DOHH2 (cell line): ENCODE results near the gene B3GALT5.

Source experiments
- H3F3A ChIP-seq: fragments of 200-600 bp; sonication (generic), shearing (Covaris generic); 2 replicates; pipeline ENCODE4 v1.6.0; 2016; ENCODE audit warnings: antibody characterized with exemption, mild to moderate bottlenecking; ENCODE audit not compliant: control insufficient read depth, insufficient read depth
- H3K27ac ChIP-seq: fragments of 200-600 bp; sonication (generic); 2 replicates; pipeline ENCODE4 v1.5.1; 2014; ENCODE audit warnings: low read depth, mild to moderate bottlenecking, low read length, moderate library complexity
- H3K27me3 ChIP-seq: fragments of 200-600 bp; sonication (generic); 2 replicates; pipeline ENCODE4 v1.6.1; 2014; ENCODE audit warnings: mild to moderate bottlenecking, low read length, mixed read lengths; ENCODE audit not compliant: control insufficient read depth
- H3K36me3 ChIP-seq: fragments of 200-600 bp; sonication (generic); 2 replicates; pipeline ENCODE4 v1.6.1; 2014; ENCODE audit warnings: mild to moderate bottlenecking, low read length, moderate library complexity, mixed read lengths; ENCODE audit not compliant: control insufficient read depth
- H3K4me1 ChIP-seq: fragments of 200-600 bp; sonication (generic); 2 replicates; pipeline ENCODE4 v1.6.1; 2014; ENCODE audit warnings: mild to moderate bottlenecking, low read length, mixed read lengths; ENCODE audit not compliant: control insufficient read depth
- H3K4me2 ChIP-seq: fragments of 200-600 bp; sonication (generic); 2 replicates; pipeline ENCODE4 v1.6.0; 2014; ENCODE audit warnings: mild to moderate bottlenecking, low read length, moderate library complexity
- H3K4me3 ChIP-seq: fragments of 200-600 bp; sonication (generic); 2 replicates; pipeline ENCODE4 v1.5.1; 2014; ENCODE audit warnings: mild to moderate bottlenecking, low read length, mixed read lengths
- H3K79me2 ChIP-seq: fragments of 200-600 bp; sonication (generic); 2 replicates; pipeline ENCODE4 v1.6.1; 2014; ENCODE audit warnings: mild to moderate bottlenecking, low read length, mixed read lengths; ENCODE audit not compliant: control insufficient read depth
- H3K9me2 ChIP-seq: fragments of 200-600 bp; sonication (generic); replicated peaks from 2 replicates; pipeline ENCODE4 v1.6.1; 2014; ENCODE audit warnings: mild to moderate bottlenecking, low read length, mixed read lengths; ENCODE audit not compliant: control insufficient read depth
- H3K9me3 ChIP-seq: fragments of 200-600 bp; sonication (generic); 2 replicates; pipeline ENCODE4 v1.6.1; 2014; ENCODE audit warnings: antibody characterized with exemption, low read length, mixed read lengths; ENCODE audit not compliant: control insufficient read depth, insufficient read depth
- H4K20me1 ChIP-seq: fragments of 200-600 bp; sonication (generic); 2 replicates; pipeline ENCODE4 v1.6.0; 2014; ENCODE audit warnings: low read depth, mild to moderate bottlenecking, antibody characterized with exemption, low read length, moderate library complexity; ENCODE audit not compliant: control insufficient read depth, insufficient read depth
- CTCF ChIP-seq: fragments of 200-600 bp; sonication (generic); IDR thresholded peaks from one replicate; pipeline ENCODE4 v1.5.1; 2014; ENCODE audit warnings: antibody characterized with exemption, mild to moderate bottlenecking, low read depth, low read length; ENCODE audit not compliant: poor library complexity, severe bottlenecking
- EZH2phosphoT487 ChIP-seq: fragments of 200-600 bp; sonication (generic); IDR thresholded peaks from 2 replicates; pipeline ENCODE4 v1.6.1; 2017; ENCODE audit warnings: borderline replicate concordance, mild to moderate bottlenecking, antibody characterized with exemption, low read length, moderate library complexity, mixed read lengths

B3GALT5 gene

GRCh38 chr21:39602793-39603192, 9.9 kb upstream of the B3GALT5 start:
- Histone ChIP-seq H3K27ac (no peak overlapping the region), H3K36me3 (no peaks in the 10 kb centered on the region), H3K9me2 (no peaks in the 10 kb centered on the region), H3K4me1 (peaks cover 23% of the 10 kb centered on the region), H3F3A (no peaks in the 10 kb centered on the region), H4K20me1 (no peaks in the 10 kb centered on the region), H3K4me2 (no peak overlapping the region), H3K9me3 (no peaks in the 10 kb centered on the region), H3K27me3 (peaks cover 4% of the 10 kb centered on the region), H3K79me2 (no peaks in the 10 kb centered on the region), H3K4me3 (no peak overlapping the region)
- TF ChIP-seq CTCF (no peak), EZH2phosphoT487 (no peak)

GRCh38 chr21:39604951-39605350, 7.8 kb upstream of the B3GALT5 start:
- no peaks in the 10 kb centered on the region for H3K9me2 ChIP-seq
- peaks cover 7% of the 10 kb centered on the region for H3K27me3 ChIP-seq
- peaks cover 5% of the 10 kb centered on the region for H3K4me1 ChIP-seq
- H3K36me3 ChIP-seq: no peaks in the 10 kb centered on the region
- no peak overlapping the region for H3K27ac ChIP-seq
- no peak overlapping the region for H3K4me2 ChIP-seq
- no peak overlapping the region for H3K4me3 ChIP-seq
- no peaks in the 10 kb centered on the region for H3F3A ChIP-seq
- no peak for TF ChIP-seq EZH2phosphoT487
- no peak for TF ChIP-seq CTCF
- H3K79me2 ChIP-seq: no peaks in the 10 kb centered on the region
- no peaks in the 10 kb centered on the region for H3K9me3 ChIP-seq
- no peaks in the 10 kb centered on the region for H4K20me1 ChIP-seq

GRCh38 chr21:39610703-39611102, 2.0 kb upstream of the B3GALT5 start:
- no peaks in the 10 kb centered on the region for H3K9me2 ChIP-seq
- no peaks in the 10 kb centered on the region for H3K79me2 ChIP-seq
- no peaks in the 10 kb centered on the region for H4K20me1 ChIP-seq
- no peak overlapping the region for H3K4me3 ChIP-seq
- H3K36me3 ChIP-seq: no peaks in the 10 kb centered on the region
- no peaks in the 10 kb centered on the region for H3K9me3 ChIP-seq
- H3K4me2 ChIP-seq: no peak overlapping the region
- TF ChIP-seq CTCF (no peak), EZH2phosphoT487 (no peak)
- H3F3A ChIP-seq: no peaks in the 10 kb centered on the region
- peaks cover 5% of the 10 kb centered on the region for H3K4me1 ChIP-seq
- no peak overlapping the region for H3K27ac ChIP-seq
- peaks cover 7% of the 10 kb centered on the region for H3K27me3 ChIP-seq
